GM19043 (cell line): ENCODE data around the gene FAM120AOS.

ENCODE experiments used
- ATAC-seq: cut with Tn5 transposase; IDR thresholded peaks from one replicate; pipeline ENCODE4 v1.9.1; 2021; ENCODE audit warnings: low read depth; ENCODE audit not compliant: unreplicated experiment

The FAM120AOS gene

DNA sequence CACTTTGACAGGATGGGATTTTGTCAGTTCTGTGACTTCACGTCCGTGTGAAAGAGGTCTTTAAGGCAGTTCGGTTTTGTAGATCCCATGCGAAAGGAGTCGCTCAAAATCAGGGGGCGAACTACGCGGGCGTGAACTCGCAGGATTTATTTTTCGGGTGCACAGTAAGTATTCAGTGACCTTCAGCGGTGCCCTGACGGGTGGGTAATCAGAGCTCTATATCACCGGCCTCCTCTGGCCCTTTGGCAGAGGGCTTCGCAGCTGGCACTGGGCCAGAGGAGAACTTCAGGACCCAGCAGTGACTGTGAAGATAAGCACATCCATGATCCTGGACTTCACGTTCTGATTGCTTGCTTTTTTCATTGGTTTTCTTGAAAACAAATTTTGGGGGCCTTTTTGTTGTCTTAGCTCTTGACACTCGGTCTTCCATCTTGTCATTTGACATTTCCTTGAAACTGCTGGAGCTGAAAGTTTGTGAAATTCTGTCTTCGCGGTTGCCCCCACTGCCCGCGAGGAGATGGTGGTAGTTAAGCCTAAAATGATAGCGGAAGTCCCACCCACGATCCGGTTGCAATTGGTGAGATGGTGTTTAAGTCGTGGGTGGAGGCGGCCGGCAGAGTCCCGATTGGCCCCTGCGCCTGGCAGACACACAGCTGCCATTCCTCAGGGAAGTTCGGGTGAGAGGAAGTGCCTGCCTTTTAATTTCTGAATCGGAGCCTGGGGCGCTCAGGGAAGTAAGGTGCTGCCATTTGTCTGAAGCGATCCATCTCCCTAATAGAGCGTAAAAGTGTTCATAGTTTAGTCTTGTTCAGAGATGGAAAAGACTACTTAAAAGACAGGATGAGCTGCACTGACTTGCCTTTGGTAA is at the start of gene FAM120AOS:
Gene FAM120AOS, minus strand, starts transcription at position 535 of the 868 bp plus-strand sequence. CDS start 872 bp downstream, outside the sequence.
- ATAC-seq: peak; percentile 61

DNA sequence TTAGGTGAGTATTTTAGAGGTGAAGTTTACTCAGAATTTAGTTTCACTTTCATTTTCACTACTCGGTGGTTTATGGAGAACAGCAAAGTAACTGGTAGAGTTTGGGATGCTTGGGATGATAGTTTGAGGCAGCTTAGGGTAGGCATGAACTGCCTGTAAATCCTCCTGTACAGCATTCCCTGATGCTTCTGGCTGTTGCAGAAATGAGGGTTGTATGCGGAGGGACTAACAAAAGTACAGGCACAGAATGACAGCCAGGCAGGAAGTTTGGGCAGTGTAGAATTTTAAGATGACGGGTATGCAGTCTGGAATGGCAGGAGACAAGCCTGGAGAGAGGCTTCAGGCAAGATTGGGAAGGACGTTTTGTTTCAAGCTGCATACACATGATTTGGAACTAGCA is 48.0 kb upstream of the FAM120AOS start:
- no peak for ATAC-seq

DNA sequence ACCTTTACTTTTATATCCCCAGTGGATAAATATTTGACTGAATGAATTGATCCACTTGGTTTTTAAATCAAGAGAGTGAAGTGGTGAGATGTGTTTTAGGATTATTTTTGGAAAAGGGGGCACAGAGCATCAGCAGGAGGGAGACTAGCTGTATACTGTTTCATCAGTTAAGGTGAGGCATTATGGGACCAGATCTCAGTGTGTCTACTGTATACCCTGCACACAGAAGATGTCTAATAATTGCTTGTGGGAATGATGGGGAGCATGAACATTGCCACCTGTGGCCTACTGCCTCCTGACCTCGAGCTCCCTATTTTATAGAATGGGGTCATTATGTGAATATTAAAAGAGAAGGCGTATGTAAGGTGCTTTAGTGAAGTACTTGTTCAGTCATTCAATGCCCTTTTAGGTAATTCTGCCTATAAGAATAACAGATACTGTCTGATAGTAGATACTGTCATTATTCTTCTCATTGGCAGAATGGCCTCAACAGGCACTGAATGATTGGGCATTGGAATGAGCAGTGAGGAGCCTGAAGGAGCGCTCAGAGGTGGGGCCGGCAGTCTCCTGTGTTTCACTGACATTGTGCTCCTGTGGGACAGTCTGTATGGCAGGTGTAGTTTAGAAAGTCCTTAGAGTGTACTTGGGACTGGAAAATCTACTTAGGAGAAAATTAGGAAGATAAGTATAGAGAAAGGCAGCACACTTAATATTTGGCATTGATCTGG is 47.4 kb upstream of the FAM120AOS start:
- no peak for ATAC-seq

DNA sequence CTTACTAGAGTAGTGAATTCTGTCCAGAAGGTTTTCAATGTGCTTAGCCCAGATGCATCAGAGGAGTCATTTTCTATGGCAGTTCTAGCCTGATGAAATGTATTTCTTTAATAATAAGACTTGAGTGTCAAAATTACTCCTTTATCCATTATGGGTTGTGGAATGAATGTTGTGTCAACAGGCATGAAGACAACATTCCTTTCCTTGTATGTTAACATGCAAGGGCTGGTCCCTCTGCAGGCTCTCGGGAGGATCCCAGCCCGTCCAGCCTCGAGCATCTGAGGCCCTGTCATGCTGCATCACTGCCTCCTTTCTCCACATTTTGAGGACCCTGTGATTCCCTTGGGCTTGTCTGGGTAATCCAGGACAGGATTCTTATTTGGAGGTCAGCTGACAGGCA is 42.9 kb upstream of the FAM120AOS start:
- no peak for ATAC-seq

DNA sequence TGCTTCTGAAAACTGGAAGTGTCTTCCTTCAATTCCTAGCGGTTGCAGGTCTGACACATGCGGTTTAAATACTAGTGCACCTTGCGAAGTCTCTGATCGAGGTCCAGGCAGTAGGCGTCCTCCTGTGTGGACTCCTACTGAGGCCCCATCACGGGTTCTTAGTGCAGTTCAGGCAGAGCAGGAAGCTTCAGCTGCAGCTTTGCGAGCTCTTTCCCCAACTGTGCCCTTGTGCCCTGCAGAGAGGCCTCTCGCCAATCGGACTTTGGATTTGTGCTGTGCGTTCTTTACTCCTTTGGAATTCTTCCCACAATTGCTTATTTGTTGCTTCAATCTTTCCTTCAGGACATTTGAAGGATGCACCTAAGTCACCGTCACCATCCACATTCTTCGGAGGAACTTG is 40.6 kb upstream of the FAM120AOS start:
- ATAC-seq: no peak

DNA sequence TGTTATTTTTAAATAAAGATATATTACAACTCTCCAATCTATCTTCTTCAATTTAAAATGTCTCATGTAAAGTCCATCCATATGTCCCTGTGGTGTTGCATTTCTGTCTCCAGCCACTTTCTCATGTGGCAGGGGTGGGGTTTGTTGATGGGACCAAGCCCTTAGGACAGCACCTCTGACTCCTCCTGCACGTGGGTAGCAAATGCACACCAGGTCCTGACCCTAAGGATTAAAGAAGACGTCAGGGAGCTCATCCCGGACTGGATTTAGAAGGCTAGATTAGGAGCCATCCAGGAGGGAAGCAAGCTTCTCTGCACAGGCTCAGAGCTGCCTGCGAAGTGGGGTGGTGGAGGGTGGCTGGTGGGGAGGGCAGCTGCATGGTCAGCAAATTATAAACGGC is 38.9 kb upstream of the FAM120AOS start:
- no peak for ATAC-seq

DNA sequence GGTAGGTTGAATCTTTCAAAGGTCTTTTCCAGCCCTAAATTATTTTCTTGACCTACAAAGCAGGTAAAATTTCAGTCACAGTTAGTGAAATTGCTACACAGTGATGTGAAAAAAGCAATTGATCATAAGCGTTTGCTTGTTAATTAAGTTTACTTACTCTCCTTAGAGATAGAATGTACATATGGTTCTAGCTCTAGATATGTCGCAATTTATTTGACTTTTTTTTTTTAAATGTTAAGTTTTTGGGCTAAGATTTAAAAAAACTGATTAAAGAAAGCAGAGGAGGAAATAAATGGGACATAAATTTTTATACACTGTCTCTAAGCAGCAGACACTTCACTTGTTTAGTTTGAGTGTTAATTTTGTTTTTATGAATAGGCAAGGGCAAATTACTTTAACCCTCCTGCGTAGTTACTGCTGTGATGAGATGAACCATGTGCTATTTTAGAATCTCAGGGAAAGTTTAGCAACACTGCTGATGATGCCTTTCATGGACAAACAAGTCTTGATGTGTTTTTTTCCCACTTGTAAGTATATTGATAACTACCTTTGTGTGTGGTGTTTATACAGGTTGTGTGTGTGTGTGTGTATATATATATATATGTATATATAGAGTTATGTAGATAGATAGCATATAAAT is 38.3 kb upstream of the FAM120AOS start:
- no peak for ATAC-seq

DNA sequence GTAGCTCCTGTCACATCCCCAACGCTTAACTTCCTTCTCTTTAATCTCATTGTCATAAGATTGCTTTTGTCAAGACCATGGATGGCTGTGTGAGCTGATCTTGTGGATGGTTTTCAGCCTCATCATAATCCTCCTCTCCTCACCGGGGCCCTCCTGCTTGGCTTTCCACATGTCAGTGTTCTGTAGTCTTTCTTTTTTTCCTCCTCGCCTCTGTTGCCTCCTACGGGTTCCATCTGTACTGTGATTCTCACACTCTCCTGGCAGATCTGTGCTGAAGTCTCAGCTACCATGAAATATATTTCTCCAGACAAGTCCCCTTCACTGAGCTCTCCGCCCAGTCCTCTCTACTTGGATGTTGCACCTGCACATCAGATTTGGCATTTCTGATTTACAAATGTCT is 34.9 kb upstream of the FAM120AOS start:
- ATAC-seq: no peak

DNA sequence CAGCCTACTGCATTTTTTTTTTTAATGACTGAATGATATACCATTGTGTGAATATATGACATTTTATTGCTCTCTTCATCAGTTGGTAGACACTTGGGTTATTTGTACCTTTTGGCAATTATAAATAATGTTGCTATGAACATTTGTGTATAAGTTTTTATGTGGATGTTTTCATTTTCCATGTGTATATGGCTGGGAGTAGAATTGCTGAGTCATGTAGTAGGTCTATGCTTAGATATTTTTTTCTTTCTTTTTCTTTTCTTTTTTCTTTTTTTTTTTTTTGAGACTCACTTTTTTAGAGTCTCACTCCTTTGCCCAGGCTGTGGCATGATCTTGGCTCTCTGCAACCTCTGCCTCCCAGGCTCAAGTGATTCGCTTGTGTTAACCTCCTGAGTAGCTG is 32.9 kb upstream of the FAM120AOS start:
- no peak for ATAC-seq

DNA sequence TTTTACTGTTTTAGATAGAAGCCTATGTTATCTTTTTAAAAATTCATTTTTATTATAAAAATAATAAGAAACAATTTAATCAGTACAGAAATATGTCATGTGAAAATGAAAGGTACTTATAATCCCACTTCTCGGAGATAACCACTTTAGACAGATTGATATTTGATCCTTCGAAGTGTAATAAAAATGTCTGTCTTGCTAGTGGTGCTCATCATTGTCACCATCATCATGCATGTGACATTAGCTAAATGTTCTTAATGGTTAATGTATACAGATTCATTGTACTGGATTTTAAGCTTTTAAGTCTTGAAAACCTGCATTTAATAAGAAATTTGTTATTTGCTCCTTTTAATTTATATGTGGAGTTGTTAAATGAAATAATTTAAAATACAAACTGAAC is 30.1 kb upstream of the FAM120AOS start:
- no peak for ATAC-seq

DNA sequence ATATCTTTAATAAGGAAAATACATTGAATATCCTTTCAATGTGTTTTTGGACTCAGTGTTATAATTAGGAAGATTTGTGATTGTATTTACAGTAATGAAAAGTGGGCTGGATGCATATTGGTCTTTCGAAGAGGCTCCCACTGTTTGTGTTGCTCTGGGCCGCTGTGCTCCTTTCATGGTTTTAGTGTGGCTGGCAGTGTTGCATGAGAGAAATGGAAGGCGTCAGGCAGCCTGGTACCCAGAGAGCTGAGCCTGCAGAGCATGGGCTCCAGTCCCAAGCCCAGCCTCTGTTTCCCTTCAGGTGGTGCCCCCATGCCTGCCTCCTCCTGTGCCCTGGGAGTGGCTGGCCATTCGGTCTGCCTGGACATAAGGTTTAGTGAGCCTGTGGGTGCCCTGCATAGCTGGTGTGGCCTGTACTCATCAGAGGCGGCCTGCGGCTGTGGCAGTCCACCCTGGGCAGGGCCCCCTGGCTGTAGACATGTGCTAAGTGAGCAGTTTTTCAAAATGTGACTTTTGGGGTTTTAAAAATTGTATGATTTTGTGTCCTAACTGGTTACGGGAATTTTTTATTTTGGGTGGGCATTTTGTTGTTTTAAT is 27.4 kb upstream of the FAM120AOS start:
- ATAC-seq: no peak

DNA sequence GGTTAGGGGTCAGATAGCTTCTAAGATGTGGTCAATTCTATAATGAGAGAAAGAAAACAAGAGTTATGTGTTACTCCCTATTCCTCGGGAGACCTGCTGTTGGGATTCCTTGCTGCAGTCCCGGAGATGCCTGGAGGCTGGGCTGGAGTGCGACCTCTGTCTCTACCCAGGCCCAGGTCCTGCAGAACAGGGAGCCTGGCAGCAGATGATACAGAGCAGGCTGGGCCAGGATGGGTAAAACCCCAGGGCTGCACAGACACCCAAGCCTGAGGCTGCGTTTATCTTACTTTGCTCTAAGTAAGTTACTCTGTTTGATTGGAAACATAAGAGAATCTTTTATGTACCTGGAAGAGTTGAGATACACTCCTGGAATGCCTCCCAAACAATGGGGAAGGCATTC is 26.9 kb upstream of the FAM120AOS start:
- no peak for ATAC-seq

DNA sequence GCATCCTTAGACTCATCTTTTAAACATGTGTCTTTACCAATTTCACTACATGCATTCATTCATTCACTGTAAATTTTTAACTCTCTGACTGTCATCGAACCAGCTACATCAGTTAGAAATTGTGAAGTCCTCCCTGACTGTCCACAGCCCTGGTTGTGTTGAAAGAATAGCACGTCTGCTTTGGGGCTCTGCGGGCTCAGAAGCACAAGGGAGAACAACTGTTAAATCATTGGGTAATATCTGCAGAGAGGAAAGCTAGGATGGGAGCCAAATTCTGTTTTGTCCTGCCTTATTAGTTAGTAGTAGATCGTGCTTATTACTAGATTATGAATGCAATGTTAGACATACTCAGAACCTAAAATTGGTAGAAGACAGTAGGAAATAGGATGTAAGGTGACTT is 26.3 kb upstream of the FAM120AOS start:
- ATAC-seq: no peak

DNA sequence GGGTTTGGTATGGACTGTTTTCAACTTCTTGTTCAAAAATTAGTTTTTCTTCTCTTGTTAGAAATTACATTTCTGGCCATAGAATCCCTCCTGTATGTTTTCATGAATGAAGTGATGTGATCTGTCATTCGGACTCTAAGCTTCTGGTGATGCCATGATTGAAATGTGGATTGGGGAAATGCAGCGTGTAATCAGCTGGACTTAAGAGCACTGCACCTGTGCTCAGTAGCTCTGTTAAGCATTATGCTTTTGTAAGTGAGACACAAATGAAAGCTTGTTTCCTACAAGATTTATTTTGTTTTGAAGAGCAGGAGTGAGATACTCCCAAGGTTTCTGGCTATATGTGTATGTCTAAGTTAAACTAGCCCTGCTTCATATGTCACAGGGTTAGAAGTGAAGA is 24.0 kb upstream of the FAM120AOS start:
- no peak for ATAC-seq

DNA sequence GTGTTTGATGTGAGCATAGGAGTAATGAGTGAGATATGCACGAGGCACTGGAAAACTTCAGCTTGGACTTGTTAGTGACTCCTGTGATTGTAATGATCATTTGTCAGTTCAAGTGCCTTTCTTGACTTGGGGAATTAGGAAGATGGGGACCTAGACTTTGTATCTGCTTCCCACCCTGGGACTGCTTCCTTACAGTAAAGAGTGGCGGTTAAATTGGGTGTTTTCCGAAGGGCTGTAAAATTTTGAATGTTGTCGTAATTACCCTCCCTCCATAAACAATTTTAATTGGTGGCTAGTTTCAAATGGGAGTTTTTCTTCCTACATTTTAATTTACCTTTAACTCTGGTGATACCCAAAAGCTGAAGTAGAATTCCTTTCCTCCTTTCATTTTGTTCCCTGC is 23.5 kb upstream of the FAM120AOS start:
- ATAC-seq: no peak

DNA sequence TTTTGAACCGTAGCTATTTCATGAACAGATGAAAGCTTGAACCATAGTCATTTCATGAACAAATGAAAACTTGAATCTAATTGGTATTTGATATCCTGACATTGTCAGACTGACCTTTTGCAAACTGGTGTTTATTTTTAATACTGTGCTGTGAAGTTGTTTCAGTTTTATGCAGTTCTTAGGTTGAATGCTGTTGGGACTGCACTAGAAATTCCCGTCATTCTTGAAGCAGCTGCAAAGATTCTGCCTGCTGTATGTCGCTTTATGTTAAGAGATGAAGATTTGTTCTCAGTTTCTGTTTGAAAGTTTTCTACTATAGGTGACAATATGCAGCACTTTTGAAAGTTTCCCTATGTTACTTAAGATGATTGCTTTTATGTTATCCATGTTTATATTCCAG is 22.5 kb upstream of the FAM120AOS start:
- ATAC-seq: no peak

DNA sequence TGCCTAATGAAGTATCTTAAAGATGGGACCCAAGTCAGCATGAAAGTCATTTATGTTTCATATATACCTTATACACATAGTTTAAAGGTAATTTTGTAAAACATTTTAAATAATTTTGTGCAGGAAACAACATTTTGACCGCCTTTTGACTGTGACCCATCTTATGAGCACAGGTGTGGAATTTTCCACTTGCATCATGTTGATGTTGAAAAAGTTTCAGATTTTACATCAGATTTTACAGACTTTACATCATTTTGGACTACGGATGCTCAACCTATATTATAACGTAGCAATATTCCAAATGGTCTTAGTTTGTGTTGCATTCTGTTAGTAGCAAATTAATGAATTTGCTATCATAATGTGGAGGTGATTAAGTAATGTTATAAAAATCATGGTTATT is 21.7 kb upstream of the FAM120AOS start:
- no peak for ATAC-seq

DNA sequence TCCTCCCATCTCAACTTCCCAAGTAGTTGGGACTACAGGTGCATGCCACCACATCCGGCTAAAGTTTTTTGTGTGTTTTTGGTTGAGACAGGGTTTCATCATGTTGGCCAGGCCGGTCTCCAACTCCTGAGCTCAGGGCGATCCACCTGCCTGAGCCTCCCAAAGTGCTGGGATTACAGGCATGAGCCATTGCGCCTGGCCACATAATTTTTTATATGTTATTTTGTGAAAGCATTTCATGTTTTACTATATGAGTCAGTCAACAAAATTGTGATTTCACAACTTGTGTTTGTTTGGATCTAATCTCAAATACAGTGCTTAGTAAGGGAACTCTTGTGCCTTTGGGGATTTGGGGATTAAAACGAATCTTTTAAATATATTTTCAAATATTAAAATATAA is 20.0 kb upstream of the FAM120AOS start:
- ATAC-seq: no peak

DNA sequence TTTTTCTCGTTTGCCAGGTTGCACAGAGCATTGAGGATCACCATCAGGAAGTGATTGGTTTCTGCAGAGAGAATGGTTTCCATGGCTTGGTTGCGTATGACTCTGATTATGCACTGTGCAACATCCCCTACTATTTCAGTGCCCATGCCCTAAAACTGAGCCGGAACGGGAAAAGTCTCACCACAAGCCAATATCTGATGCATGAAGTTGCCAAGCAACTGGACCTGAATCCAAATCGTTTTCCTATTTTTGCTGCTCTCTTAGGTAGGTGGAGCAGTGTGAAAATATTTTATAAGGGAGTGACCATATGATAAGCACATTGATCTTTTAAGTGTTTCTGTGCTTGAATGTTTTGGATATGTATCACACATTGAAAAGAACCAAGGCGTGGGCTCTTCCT is 17.7 kb upstream of the FAM120AOS start:
- ATAC-seq: no peak

DNA sequence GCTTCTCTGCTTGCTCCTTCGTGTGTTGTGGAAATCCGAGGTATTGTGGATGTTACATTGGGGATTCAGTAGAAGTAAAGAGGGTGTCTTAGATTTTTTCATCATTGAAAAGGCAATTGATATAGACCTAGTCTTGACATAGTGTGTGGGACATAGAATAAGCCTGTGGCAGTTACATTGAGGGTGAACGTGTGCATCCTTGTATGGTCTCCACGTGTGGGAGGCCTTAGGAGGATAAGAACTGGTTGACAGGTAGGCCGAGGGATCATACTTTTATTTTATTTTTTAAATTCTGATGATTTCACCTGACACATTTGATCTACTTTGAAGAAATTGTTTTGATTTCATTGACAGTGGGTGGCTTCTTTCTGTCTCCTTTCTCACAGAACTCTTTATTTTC is 17.0 kb upstream of the FAM120AOS start:
- no peak for ATAC-seq
